ENCODE results near the gene TMPRSS9. TPM values are rescaled to one million over a fixed set of nuclear protein-coding genes. Genes with fewer than 3 reads are reported as not detected.

Gene TMPRSS9
- total RNA-seq, 1 experiment from 2014 or later, result not detected

DNA sequence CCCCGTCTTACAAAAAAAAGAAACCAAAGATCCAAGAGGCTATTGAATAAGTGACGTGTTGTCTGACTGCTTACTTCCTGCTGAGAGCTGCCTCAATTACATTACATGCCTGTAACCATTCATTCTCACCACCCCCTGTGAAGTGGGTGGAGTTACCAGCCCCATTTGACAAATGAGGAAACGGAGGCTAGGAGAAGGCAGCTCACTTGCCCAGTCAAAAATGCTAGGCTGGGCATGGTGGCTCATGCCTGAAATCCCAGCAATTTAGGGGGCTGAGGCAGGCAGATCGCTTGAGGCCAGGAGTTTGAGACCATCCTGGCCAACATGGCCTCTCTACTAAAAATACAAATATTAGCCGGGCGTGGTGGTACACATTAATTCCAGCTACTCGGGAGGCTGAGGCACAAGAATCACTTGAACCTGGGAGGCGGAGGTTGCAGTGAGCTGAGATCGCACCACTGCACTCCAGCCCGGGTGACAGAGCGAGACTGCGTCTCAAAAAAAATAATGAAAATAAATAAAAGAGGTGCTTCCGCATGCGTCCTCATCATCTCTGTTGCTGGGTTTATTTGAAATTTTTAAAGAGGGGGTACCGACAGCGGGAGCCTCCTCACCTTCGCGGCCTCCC, 32.2 kb upstream of the TMPRSS9 start:
- intact Hi-C loops (cut with micrococcal nuclease; ENCODE audit: unreplicated experiment), result no loop called here
- Mint-ChIP-seq H3K9me3 (ENCODE audit: low read depth, unreplicated experiment) (no peaks in the 10 kb centered on the region), H3K4me3 (ENCODE audit: low read depth, unreplicated experiment) (peak overlapping the region; percentile 83), H3K27ac (ENCODE audit: unreplicated experiment) (peak overlapping the region; percentile 61), H3K27me3 (ENCODE audit: unreplicated experiment) (no peaks in the 10 kb centered on the region), H3K4me1 (ENCODE audit: low read depth, unreplicated experiment) (peaks cover 19% of the 10 kb centered on the region), H3K36me3 (ENCODE audit: insufficient read depth, unreplicated experiment) (peaks cover 56% of the 10 kb centered on the region)
- CTCF ChIA-PET, result no interaction called here
- DNase-seq, result peak; percentile 41
- TF ChIP-seq, protein P1, sequence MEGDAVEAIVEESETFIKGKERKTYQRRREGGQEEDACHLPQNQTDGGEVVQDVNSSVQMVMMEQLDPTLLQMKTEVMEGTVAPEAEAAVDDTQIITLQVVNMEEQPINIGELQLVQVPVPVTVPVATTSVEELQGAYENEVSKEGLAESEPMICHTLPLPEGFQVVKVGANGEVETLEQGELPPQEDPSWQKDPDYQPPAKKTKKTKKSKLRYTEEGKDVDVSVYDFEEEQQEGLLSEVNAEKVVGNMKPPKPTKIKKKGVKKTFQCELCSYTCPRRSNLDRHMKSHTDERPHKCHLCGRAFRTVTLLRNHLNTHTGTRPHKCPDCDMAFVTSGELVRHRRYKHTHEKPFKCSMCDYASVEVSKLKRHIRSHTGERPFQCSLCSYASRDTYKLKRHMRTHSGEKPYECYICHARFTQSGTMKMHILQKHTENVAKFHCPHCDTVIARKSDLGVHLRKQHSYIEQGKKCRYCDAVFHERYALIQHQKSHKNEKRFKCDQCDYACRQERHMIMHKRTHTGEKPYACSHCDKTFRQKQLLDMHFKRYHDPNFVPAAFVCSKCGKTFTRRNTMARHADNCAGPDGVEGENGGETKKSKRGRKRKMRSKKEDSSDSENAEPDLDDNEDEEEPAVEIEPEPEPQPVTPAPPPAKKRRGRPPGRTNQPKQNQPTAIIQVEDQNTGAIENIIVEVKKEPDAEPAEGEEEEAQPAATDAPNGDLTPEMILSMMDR (IDR thresholded peaks at IDR 0.05; ENCODE audit: unreplicated experiment), result no peak
- TSS peak; percentile 84 for BruUV-seq (replicated peaks)

DNA sequence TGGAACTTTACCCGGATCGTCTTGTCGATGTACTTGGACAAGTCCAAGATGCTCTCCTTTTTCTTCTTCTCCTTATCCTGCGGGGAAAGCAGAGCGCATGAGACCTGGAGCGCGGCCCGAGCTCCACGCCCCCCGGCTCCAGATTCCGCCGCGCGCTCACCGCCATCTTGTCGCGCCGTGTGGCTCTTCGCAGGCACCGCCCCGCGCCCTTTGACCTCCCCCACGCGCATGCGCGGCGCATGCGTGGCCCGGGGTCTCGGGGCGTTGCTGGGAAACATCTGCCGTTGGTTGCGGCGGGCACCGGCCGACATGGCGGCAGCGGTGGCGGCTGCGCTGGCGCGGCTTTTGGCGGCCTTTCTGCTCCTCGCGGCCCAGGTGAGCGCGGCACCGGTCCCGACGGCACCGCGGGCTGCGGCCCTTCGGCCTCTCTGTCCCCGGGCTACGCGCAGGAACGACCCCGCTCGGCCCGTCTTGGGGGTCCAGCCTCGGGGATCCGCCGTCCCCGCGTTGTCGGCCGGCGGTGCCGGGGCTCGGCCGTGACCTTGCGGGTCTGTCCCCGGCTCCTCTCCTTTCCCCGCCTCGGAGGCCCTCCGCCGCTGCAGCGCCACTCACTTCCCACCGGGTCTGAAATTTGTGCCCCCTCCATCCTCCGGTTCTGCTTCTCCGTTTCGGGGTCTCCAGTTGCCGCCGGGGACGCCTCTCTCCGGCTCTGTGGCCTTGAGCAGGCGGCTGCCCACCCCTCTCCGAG, 31.5 kb upstream of the TMPRSS9 start, which contains the start of the genes LSM7 and SPPL2B:
Gene LSM7, minus strand, starts transcription at position 186 of the 748 bp plus-strand sequence. Its CDS starts 20 bp downstream, at position 166.
Gene SPPL2B, plus strand, starts transcription at position 284 of the 748 bp plus-strand sequence. Its CDS starts 26 bp downstream, at position 310.
- peak within 1 kb of the TSS; percentile 61 for H3K27ac Mint-ChIP-seq (ENCODE audit: unreplicated experiment)
- BruUV-seq (replicated peaks), result no TSS peak
- peaks cover 52% of the 10 kb centered on the region for H3K36me3 Mint-ChIP-seq (ENCODE audit: insufficient read depth, unreplicated experiment)
- TF ChIP-seq, protein P1 (IDR thresholded peaks at IDR 0.05; ENCODE audit: unreplicated experiment), result no peak
- intact Hi-C loops (cut with micrococcal nuclease; ENCODE audit: unreplicated experiment), result no loop called here
- peaks cover 19% of the 10 kb centered on the region for H3K4me1 Mint-ChIP-seq (ENCODE audit: low read depth, unreplicated experiment)
- CTCF ChIA-PET, result no interaction called here
- H3K9me3 Mint-ChIP-seq (ENCODE audit: low read depth, unreplicated experiment), result no peaks in the 10 kb centered on the region
- H3K4me3 Mint-ChIP-seq (ENCODE audit: low read depth, unreplicated experiment), result peak within 1 kb of the TSS; percentile 83
- peak; percentile 86 for DNase-seq
- H3K27me3 Mint-ChIP-seq (ENCODE audit: unreplicated experiment), result no peaks in the 10 kb centered on the region

DNA sequence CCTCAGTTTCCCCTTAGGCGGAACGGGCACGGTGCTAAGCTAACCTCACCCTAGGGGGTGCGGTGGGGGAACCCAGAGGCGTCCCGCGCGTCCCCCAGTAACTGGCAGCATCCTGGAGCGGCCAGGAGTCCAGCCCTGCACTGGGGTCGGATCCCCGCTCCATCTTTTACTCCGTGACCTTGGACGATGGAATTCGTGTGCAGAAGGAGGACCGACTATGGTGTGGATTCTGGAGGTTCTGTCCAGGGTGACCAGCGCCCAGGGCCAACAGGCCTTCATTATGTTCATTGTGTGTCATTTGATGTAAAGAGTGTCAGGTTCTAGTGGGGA, 31.0 kb upstream of the TMPRSS9 start:
- H3K9me3 Mint-ChIP-seq (ENCODE audit: low read depth, unreplicated experiment), result no peaks in the 10 kb centered on the region
- DNase-seq, result no peak
- H3K4me3 Mint-ChIP-seq (ENCODE audit: low read depth, unreplicated experiment), result peak overlapping the region; percentile 83
- H3K4me1 Mint-ChIP-seq (ENCODE audit: low read depth, unreplicated experiment), result peaks cover 19% of the 10 kb centered on the region
- CTCF ChIA-PET, result no interaction called here
- TF ChIP-seq, protein P1 (IDR thresholded peaks at IDR 0.05; ENCODE audit: unreplicated experiment), result no peak
- H3K27ac Mint-ChIP-seq (ENCODE audit: unreplicated experiment), result peak overlapping the region; percentile 57
- H3K27me3 Mint-ChIP-seq (ENCODE audit: unreplicated experiment), result no peaks in the 10 kb centered on the region
- intact Hi-C loops (cut with micrococcal nuclease; ENCODE audit: unreplicated experiment), result no loop called here
- TSS peak; percentile 66 for BruUV-seq (replicated peaks)
- H3K36me3 Mint-ChIP-seq (ENCODE audit: insufficient read depth, unreplicated experiment), result peaks cover 47% of the 10 kb centered on the region

DNA sequence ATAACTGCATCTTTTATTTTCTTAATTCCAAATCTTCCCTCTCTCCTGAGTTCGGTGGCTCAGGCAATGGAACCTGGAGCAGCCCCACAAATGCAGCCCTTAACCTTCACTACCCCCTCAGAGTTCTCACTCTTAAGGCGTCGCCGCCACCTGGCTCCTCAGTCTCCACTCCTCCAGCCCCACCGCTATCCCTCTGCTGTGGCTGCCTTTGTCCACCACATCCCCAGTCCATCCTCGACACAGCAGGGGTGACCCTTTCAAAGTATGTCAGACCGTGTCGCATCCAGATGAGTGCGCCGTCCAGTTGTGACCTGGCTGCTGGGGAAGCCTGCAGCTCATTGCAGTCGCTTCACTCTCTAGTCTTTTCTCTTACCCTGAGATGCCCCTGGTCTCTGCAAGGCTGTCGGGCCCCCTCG, 30.6 kb upstream of the TMPRSS9 start:
- no peaks in the 10 kb centered on the region for H3K9me3 Mint-ChIP-seq (ENCODE audit: low read depth, unreplicated experiment)
- peaks cover 19% of the 10 kb centered on the region for H3K4me1 Mint-ChIP-seq (ENCODE audit: low read depth, unreplicated experiment)
- BruUV-seq (replicated peaks), result no TSS peak

More for the DNA sequence above, 30.6 kb upstream of the TMPRSS9 start:
- Mint-ChIP-seq H3K36me3 (ENCODE audit: insufficient read depth, unreplicated experiment) (peaks cover 44% of the 10 kb centered on the region), H3K27ac (ENCODE audit: unreplicated experiment) (peak overlapping the region; percentile 57), H3K4me3 (ENCODE audit: low read depth, unreplicated experiment) (peak overlapping the region; percentile 83), H3K27me3 (ENCODE audit: unreplicated experiment) (no peaks in the 10 kb centered on the region)
- intact Hi-C loops (cut with micrococcal nuclease; ENCODE audit: unreplicated experiment), result no loop called here
- DNase-seq, result no peak
- TF ChIP-seq, protein P1 (IDR thresholded peaks at IDR 0.05; ENCODE audit: unreplicated experiment), result no peak
- CTCF ChIA-PET, result interaction anchor here (0.5 to 0.9 kb wide), 4 partner anchors 40 to 170 kb away, joined by 3 to 9 read pairs (median 4); no protein-coding TSS in a partner anchor
